Cardiac muscle cell (in vitro differentiated cells and primary cell): Measurements from ENCODE around the gene SRSF2. TPM values are rescaled to one million over a fixed set of nuclear protein-coding genes. Genes with fewer than 3 reads are reported as not detected.
"Not testable (repeated sequence)": the region's sequence is repeated elsewhere in the genome, so short reads cannot be mapped to it uniquely, and the experiment has no call there.

ENCODE experiments used
- DNase-seq, 2 donors: peaks; one replicate each; pipeline versions ENCODE4 v3.0.0 to v3.0.0-alpha.2; 2010 to 2017; ENCODE audit warnings: low read depth in 1 of 2, low spot score in 1 of 2
- H3K27ac ChIP-seq: fragments of 200-600 bp; sonication (generic); 2 replicates; pipeline ENCODE4 v1.5.1; 2016
- H3K27me3 ChIP-seq: fragments of 200-600 bp; sonication (generic); 2 replicates; pipeline ENCODE4 v1.6.0; 2016; ENCODE audit warnings: control low read depth
- H3K36me3 ChIP-seq: fragments of 200-600 bp; sonication (generic); 2 replicates; pipeline ENCODE4 v1.5.1; 2016; ENCODE audit warnings: control low read depth
- H3K4me1 ChIP-seq: fragments of 200-600 bp; sonication (generic); 2 replicates; pipeline ENCODE4 v1.8.1; 2017; ENCODE audit warnings: low read depth, mild to moderate bottlenecking, mixed run types
- H3K4me3 ChIP-seq: fragments of 200-600 bp; sonication (generic); 2 replicates; pipeline ENCODE4 v1.5.1; 2016; ENCODE audit warnings: mild to moderate bottlenecking
- H3K9me3 ChIP-seq: fragments of 200-600 bp; sonication (generic); 2 replicates; pipeline ENCODE4 v1.5.1; 2017; ENCODE audit warnings: low read depth, mild to moderate bottlenecking, control low read depth
- polyA plus RNA-seq: library from polyadenylated mRNA; unstranded; fragments of >200 nt; fragmentation: Nextera tagmentation; extraction: Ambion mirVana; gene quantifications from 2 replicates; pipeline ENCODE4 v1.2.1, GENCODE V29; 2016
- total RNA-seq: library from RNA; depleted of rRNA; stranded (reverse); fragments of >200 nt; gene quantifications from 2 replicates; pipeline ENCODE4 v1.2.3, GENCODE V29; 2016
- TF ChIP-seq, protein P1 (sequence below): IDR thresholded peaks from 2 replicates; pipeline ENCODE4 v1.5.1; 2012; ENCODE audit warnings: low read depth, mild to moderate bottlenecking, low read length

SRSF2 gene
- total and polyA plus RNA-seq, 2 experiments from 2014 or later: 265 to 398 TPM

DNA sequence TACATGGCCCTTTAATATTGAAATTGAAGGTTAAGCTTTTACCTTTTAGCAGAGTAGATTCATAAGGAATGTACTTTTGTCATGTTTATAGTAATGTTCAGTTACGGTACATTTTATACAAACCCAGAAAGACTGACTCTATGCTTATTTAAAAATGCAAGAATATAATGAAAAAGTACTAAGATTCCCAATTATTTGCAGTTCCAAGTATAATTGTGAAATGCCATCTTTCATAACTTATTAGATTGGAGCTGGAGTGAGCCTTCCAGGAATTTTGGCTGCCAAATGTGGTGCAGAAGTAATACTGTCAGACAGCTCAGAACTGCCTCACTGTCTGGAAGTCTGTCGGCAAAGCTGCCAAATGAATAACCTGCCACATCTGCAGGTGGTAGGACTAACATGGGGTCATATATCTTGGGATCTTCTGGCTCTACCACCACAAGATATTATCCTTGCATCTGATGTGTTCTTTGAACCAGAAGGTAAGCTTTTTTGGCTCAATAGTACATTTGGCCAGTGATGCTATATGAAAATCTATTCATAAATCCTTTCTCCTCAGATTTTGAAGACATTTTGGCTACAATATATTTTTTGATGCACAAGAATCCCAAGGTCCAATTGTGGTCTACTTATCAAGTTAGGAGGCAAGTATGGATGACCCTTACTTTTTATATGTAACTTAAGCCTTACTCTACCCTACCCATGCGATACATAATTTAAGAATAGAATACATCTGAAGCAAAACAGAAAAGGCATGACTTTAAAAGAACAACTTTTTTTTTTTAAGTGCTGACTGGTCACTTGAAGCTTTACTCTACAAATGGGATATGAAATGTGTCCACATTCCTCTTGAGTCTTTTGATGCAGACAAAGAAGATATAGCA, 4.2 kb downstream of the SRSF2 start:
- H3K27ac ChIP-seq: peak overlapping the region; percentile 37
- no peaks in the 10 kb centered on the region for H3K27me3 ChIP-seq
- no peak overlapping the region for H3K4me3 ChIP-seq
- TF ChIP-seq, protein P1, sequence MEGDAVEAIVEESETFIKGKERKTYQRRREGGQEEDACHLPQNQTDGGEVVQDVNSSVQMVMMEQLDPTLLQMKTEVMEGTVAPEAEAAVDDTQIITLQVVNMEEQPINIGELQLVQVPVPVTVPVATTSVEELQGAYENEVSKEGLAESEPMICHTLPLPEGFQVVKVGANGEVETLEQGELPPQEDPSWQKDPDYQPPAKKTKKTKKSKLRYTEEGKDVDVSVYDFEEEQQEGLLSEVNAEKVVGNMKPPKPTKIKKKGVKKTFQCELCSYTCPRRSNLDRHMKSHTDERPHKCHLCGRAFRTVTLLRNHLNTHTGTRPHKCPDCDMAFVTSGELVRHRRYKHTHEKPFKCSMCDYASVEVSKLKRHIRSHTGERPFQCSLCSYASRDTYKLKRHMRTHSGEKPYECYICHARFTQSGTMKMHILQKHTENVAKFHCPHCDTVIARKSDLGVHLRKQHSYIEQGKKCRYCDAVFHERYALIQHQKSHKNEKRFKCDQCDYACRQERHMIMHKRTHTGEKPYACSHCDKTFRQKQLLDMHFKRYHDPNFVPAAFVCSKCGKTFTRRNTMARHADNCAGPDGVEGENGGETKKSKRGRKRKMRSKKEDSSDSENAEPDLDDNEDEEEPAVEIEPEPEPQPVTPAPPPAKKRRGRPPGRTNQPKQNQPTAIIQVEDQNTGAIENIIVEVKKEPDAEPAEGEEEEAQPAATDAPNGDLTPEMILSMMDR: no peak
- DNase-seq: peak in 1 of 2 donors; percentile 51
- no peaks in the 10 kb centered on the region for H3K9me3 ChIP-seq
- H3K4me1 ChIP-seq: peaks cover 11% of the 10 kb centered on the region
- peaks cover 36% of the 10 kb centered on the region for H3K36me3 ChIP-seq

DNA sequence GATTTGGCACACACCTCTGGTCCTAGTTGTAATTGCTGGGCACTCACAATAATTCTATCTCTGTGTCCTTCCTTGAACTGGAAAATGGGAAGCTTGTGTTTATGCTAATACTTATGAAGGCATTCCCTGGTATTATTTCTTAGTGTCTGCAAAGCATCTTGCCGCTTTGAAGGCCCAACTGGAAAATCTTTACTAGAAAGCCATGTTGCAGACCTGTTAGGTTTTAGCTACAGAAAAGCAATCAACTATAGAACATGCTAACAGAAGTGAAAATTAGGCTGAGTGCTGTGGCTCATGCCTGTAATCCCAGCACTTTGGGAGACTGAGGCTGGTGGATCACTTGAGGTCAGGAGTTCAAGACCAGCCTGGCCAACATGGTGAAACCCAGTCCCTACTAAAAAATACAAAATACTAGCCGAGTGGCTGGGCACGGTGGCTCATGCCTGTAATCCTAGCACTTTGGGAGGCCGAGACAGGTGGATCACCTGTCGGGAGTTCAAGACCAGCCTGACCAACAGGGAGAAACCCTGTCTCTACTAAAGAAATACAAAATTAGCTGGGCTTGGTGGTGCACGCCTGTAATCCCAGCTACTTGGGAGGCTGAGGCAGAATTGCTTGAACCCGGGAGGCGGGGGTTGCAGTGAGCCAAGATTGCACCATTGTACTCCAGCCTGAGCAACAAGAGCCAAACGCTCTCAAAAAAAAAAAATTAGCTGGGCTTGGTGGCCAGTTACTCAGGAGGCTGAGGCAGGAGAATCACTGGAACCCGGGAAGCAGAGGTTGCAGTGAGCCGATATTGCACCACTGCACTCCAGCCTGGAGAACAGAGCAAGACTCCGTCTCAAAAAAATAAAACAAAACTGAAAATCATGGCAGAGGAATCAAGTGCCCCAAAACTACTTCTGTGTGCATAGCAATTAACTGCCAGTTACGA, 5.1 kb downstream of the SRSF2 start:
- peaks cover 18% of the 10 kb centered on the region for H3K4me1 ChIP-seq
- DNase-seq, H3K27me3 ChIP-seq, H3K4me3 ChIP-seq, H3K9me3 ChIP-seq: not testable (repeated sequence)
- H3K27ac ChIP-seq: peak overlapping the region; percentile 37
- H3K36me3 ChIP-seq: peaks cover 36% of the 10 kb centered on the region

DNA sequence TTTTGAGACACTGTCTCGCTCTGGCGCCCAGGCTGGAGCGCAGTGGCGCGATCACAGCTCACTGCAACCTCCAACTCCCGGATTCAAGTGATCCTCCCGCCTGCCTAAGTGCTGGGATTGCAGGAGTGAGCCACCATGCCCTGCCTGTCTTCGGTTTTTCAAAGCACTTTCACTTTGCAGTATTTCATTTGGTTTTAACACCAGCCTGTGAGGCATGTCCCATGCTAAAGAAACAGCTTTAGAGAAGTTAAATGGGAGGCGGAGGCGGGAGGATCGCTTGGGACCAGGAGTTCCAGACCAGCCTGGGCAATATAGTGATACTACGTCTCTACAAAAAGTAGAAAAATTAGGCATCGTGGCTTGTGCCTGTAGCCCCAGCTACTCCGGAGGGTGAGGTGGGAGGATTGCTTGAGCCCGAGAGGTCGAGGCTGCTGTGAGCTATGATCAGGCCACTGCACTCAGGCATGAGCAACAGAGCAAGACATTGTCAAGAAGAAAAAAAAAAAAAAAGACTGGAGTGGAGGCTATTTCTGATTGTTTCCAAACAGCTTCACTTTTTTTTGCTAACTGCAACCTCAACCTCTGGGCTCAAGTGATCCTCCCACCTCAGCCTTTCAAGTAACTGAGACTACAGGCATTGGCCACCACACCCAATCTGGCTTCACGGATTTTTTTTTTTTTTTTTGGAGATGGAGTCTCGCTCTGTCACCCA, 9.2 kb downstream of the SRSF2 start:
- H3K9me3 ChIP-seq: no peaks in the 10 kb centered on the region
- peaks cover 22% of the 10 kb centered on the region for H3K36me3 ChIP-seq
- peak overlapping the region; percentile 92 for H3K27ac ChIP-seq
- no peaks in the 10 kb centered on the region for H3K27me3 ChIP-seq
- H3K4me1 ChIP-seq: peaks cover 19% of the 10 kb centered on the region
- peak overlapping the region; percentile 91 for H3K4me3 ChIP-seq
- peak in 1 of 2 donors; percentile 34 for DNase-seq
- TF ChIP-seq, protein P1: no peak

DNA sequence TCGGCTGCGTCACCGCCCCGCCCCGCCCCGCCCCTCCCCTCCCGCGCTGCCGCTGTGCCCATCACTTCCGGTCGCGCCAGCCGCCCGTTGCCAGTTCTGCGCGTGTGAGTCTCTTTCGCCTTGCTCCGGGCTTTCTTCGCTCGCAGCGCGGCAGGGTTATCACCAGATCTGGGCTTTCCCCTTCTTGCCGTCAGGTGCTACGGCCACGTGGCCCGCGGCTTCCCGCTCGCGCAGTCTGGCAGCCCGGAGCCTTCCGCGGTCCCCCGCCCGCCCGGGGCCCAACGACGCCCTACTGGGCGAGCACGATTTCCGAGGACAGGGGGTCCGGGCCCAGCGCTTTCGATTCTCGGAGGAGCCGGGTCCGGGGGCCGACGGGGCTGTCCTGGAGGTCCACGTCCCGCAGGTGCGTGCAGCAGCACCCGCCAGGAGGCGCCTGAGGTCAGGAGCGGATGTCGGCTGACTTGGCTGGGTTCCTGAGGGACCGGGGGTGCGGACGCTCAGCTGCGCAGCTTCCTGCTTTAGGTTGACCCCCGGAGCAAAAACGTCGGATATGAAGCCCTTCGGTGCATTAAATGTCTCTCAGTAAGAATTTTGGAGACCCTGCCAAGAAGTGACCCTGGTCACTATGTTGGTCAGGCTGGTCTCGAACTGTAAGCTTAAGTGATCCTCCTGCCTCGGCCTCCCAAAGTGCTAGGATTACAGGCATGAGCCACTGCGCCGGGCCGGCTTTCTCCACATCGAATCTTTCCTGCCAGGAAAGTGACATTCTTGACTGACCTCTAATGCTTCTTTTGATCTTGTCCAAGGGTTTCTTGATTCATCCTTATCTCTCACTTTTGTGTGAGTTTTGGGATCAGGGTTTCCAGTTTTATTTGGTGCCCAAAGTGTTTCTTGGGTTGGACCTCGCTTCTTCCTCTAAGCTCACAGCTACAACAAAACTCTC, 10.1 kb downstream of the SRSF2 start, which contains the start of gene METTL23:
Gene METTL23, plus strand, starts transcription at position 64 of the 943 bp plus-strand sequence. CDS start 2,872 bp downstream, outside the sequence.
- Histone ChIP-seq H3K9me3 (no peaks in the 10 kb centered on the region), H3K27ac (peak within 1 kb of the TSS; percentile 92), H3K36me3 (peaks cover 19% of the 10 kb centered on the region), H3K4me1 (peaks cover 19% of the 10 kb centered on the region), H3K4me3 (peak within 1 kb of the TSS; percentile 91), H3K27me3 (no peaks in the 10 kb centered on the region)
- TF ChIP-seq, protein P1: peak; percentile 69
- peak; percentile 79 to 83 for DNase-seq

DNA sequence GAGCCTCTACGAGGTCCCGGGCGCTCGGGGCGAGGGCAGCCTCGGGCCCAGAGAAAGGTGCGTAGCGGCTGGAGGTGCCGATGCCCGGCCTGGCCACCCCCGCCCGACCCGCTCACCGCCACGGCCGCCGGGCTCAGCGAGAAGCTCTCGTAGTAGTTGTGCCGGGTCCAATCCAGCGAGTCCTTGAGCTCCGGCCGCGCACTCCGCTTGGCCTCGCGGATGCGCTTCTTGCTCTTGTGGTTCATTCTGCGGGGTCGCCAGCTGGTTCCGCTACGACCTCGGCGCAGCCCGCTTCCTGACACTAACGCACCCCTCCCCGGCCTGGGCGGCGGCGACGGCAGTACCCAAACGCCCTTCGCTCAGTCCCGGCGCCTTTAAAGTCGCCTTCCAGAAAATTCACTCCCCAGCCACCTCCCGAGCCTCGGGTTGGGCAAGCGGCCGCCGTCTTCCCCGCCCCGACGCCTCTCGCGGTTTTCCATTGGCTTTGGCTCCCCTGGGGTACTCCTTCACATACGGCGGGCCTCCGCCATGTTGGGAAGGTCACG, 10.8 kb downstream of the SRSF2 start, which contains the start of gene JMJD6:
Gene JMJD6, minus strand, starts transcription at position 376 of the 545 bp plus-strand sequence. Its CDS starts 131 bp downstream, at position 245.
- Histone ChIP-seq H3K27ac (peak within 1 kb of the TSS; percentile 92), H3K4me1 (peaks cover 19% of the 10 kb centered on the region), H3K9me3 (no peaks in the 10 kb centered on the region), H3K27me3 (no peaks in the 10 kb centered on the region), H3K4me3 (peak within 1 kb of the TSS; percentile 91), H3K36me3 (peaks cover 23% of the 10 kb centered on the region)
- DNase-seq: peak; percentile 95 to 98
- TF ChIP-seq, protein P1: no peak
